Measurements from ENCODE around the gene MS4A7.
A peak's percentile ranks its signal among the peaks of the same experiment; 100 is the strongest.
"Not testable (repeated sequence)": the region's sequence is repeated elsewhere in the genome, so short reads cannot be mapped to it uniquely, and the experiment has no call there.

Gene MS4A7

GRCh38 chr11:60378354-60378753 lies at the start of gene MS4A7:
Gene MS4A7 (plus strand): TSS chr11:60378532. CDS start chr11:60383142, 4,610 bp downstream.
- DNase-seq (ENCODE audit: low read depth in 2 of 2): no peak

DNA sequence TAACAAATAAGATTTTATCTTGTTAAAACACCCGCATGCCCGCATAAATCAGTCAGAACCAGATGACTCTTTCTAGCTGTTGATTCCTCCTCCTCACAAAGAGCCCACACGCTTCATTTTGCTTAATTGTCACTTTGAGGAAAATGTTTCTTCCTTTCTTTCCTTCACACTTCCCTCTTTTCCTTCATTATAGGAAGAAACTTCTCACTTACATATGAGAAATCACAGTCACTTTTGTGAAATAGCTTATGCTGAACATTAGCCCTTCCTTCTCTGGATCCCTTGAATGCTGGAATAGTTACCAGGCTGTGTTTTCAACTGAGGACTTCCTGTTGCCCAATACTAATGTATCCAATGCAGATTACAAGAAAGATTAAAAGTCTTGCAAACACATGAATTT lies 45.5 kb upstream of the MS4A7 start:
- no peak for DNase-seq (ENCODE audit: low read depth in 2 of 2)

GRCh38 chr11:60334005-60334620 lies 44.2 kb upstream of the MS4A7 start:
- peak; percentile 36 to 43 for DNase-seq (ENCODE audit: low read depth in 2 of 2)

DNA sequence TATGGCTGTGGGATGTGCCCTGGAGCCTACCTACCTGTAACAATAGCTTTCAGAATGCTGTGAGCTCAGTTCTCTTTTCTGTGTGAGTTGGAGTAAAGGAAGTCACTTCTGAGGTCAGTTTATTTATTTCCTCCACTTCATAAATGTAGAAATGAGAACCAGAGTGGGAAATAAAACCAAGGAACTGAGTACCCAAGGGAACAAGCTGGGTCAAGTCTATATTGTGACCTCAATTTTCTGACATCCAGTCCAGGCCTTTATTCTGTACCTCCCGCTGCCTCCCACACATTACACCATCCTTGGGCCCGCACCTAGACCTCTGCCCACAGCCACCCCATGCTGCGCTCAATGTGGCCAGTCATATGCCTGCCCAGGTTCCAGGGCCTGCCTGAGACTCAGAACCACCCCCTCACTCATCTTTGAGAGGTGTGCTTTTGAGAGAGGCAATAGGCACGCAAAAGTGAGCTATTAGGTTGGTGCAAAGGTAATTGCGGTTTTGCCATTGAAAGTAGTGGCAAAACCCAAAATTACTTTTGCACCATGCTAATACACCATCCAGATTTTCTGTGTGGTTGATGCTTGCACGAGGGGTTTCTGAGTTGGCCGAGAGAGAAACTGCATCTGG lies 41.5 kb upstream of the MS4A7 start:
- no peak for DNase-seq (ENCODE audit: low read depth in 2 of 2)

GRCh38 chr11:60338053-60338452 lies 40.3 kb upstream of the MS4A7 start:
- DNase-seq (ENCODE audit: low read depth in 2 of 2): no peak

GRCh38 chr11:60339356-60339755 lies 39.0 kb upstream of the MS4A7 start:
- no peak for DNase-seq (ENCODE audit: low read depth in 2 of 2)

DNA sequence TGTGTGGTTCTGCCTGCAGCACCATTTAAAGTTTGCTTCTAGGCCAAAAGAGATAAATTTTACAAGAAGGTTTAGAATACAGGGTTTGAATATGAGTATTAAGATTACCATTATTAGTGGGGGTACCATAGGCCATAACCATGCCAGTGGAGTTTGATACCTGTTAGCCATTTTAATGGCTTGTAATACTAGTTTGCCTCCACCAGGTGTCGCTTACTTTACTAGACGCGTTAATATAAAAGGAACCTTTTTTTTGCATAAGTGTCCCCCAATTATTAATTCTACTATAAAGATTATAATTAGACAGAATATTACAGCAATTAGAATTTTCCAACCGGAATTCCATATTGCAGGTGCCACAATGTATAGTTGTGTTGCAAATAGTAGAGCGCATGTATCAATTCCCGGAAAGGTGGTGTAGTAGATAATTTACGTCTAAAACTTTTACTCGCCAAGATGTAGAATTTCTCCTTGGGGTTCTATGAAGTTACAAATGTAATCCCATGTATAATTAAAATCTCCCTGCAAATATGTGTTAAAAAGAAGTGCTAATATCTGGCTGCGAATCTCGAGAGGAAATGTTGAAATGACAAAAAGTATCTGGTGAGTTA lies 35.1 kb upstream of the MS4A7 start:
- DNase-seq (ENCODE audit: low read depth in 2 of 2): no peak

GRCh38 chr11:60344146-60344545 lies 34.2 kb upstream of the MS4A7 start:
- DNase-seq (ENCODE audit: low read depth in 2 of 2): no peak

DNA sequence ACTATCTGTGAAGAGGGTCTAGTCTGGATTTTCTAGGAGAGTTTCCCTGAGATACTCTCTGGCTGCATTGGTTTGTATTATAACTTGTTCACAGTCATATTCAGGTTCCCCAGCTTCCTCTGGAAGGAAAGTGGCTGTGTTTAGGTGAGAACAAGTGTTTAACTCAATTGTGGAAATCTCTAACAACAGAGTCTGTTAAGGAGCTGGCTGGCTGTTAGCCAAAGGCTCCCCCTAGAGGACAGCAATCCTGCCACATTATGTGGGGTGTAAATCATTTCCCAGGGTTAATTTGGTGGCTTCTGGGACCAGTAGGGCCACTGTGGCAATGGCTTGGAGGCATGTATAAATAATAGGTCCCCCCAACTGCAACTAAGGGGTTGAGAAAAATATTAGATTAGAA lies 32.8 kb upstream of the MS4A7 start:
- no peak for DNase-seq (ENCODE audit: low read depth in 2 of 2)

GRCh38 chr11:60347084-60347797 lies 31.1 kb upstream of the MS4A7 start:
- DNase-seq (ENCODE audit: low read depth in 2 of 2): no peak

GRCh38 chr11:60348116-60348515 lies 30.2 kb upstream of the MS4A7 start:
- no peak for DNase-seq (ENCODE audit: low read depth in 2 of 2)

DNA sequence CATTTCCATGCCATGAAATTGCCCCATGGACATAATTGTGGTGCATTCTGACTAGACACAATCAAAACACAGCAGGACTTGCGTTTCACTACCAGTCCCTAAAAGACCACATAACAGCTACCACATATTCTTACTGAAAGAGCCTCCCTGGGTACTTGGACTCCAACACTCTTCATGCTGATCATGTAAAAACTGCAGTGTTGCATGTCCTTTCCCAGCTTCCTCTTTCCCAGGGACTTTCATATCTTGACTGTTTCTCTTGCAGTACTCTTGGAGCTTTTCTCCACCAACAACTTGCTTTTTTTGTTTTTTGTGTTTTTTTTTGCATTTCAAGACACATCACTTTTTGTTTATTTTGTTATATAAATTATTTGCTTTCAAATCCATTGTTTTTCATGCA lies 28.3 kb upstream of the MS4A7 start:
- DNase-seq (ENCODE audit: low read depth in 2 of 2): no peak

DNA sequence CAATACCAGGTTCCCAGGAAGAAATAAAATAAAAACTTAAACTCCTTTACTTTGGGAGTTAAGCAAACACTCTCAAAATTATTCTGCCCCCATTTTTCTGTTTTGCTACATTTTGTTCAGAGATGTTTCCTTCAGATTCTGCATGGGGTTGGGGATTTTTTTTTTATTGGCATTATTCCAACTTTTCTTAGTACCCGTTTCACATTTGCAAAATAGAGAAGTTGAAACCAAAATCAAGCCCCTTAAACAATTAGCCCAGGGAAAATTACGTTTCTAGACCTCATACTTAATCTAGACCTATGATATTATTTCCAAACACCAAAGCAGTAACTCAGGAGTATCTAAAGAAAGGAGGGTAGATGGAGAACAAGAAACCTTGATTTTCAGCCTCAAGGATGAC lies 20.6 kb upstream of the MS4A7 start:
- DNase-seq (ENCODE audit: low read depth in 2 of 2): no peak

DNA sequence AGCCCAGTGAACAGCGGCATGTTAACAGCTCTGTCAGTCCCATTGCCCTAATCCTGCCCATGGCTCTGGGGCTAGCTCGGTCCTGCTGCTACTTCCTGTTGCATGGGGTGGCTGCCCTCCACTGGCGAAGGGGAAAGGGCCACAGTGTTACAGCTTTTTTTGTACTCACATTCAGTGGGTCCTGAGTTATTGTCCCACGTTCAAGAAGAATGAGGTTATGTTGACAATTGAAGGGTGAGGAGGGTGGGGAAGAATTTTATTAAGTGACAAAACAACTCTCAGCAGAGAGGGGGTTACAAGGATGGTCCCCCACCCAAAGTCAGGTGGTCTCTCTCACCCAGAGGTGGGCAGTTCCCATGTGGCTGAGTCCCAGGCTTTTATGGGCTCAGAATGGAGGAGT lies 17.7 kb upstream of the MS4A7 start:
- DNase-seq (ENCODE audit: low read depth in 2 of 2): no peak

DNA sequence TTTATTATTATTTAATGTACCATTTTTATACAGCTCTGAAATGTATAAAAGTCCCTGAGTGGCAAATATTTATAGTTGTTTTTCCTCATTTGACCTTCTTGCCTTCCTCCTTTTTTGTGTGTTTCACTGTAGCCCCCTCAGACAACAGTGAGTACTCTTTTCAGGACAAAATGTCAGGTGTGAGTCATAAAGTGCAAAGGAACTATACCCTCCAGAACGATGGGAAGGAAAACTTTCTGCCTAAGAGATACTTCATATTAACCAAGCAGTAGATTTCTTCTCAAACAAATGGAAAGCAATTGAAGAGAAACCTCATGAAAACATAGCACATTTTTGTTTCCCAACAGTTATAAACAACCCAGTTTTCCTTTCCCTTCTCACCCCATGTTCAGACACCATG lies 16.1 kb upstream of the MS4A7 start:
- no peak for DNase-seq (ENCODE audit: low read depth in 2 of 2)

- DNase-seq (ENCODE audit: low read depth in 2 of 2): peak; percentile 5 to 15
Observed at GRCh38 chr11:60363542-60364470, 14.5 kb upstream of the MS4A7 start.

DNA sequence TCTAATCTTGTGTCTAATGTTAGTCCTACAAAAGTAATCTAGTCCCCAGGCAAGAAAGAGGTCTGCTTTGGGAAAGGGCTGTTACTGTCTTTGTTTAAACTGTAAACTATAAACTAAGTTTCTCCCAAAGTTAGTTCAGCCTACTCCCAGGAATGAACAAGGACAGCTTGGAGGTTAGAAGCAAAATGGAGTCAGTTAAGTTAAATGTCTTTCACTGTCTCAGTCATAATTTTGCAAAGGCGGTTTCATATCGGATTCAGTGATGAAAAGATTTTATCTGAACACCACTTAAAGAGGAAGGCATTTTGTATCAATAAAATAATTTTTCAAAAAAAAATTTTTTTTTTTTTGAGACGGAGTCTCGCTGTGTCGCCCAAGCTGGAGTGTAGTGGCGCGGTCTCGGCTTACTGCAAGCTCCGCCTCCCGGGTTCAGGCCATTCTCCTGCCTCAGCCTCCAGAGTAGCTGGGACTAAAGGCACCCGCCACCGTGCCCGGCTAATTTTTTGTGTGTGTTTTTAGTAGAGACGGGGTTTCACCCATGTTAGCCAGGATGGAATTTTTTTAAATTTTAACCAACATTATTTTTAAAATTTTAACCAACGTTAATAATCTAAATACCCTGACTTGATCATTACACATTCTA lies 11.9 kb upstream of the MS4A7 start:
- not testable (repeated sequence) for DNase-seq (ENCODE audit: low read depth in 2 of 2)

- no peak for DNase-seq (ENCODE audit: low read depth in 2 of 2)
Observed at GRCh38 chr11:60367009-60367408, 11.3 kb upstream of the MS4A7 start.

- no peak for DNase-seq (ENCODE audit: low read depth in 2 of 2)
Observed at GRCh38 chr11:60367896-60368295, 10.4 kb upstream of the MS4A7 start.

GRCh38 chr11:60370252-60370810 lies 8.0 kb upstream of the MS4A7 start:
- DNase-seq (ENCODE audit: low read depth in 2 of 2): no peak

- DNase-seq (ENCODE audit: low read depth in 2 of 2): no peak
Observed at GRCh38 chr11:60370811-60371298, 7.5 kb upstream of the MS4A7 start.

All from stimulated activated CD8-positive, alpha-beta memory T cell treated with anti-CD3 and anti-CD28 coated beads, Interleukin-15, amount 100 ng/mL, for 48 hours (primary cell).